Right atrium auricular region (tissue), 2 donors: ENCODE results near the gene COX6B1. TPM values are rescaled to one million over a fixed set of nuclear protein-coding genes. Genes with fewer than 3 reads are reported as not detected.
"Not testable (repeated sequence)": the region's sequence is repeated elsewhere in the genome, so short reads cannot be mapped to it uniquely, and the experiment has no call there.

Experiments
- DNase-seq: peaks from one replicate; pipeline ENCODE4 v3.0.0-alpha.2; 2019; ENCODE audit warnings: low spot score
- H3K27ac ChIP-seq, 2 donors: fragments of 200-600 bp; sonication (generic); 1 replicate in 1 of 2; 2 replicates in 1 of 2; pipeline ENCODE4 v1.5.1; 2016 to 2019
- H3K27me3 ChIP-seq, 2 donors: fragments of 200-600 bp; sonication (generic); one replicate each; pipeline versions ENCODE4 v1.5.1 to v1.6.0; 2017 to 2019
- H3K36me3 ChIP-seq: fragments of 200-600 bp; sonication (generic); one replicate; pipeline ENCODE4 v1.5.1; 2016
- H3K4me1 ChIP-seq, 2 donors: fragments of 200-600 bp; sonication (generic); one replicate each; pipeline versions ENCODE4 v1.5.1 to v1.6.0; 2017 to 2019
- H3K4me3 ChIP-seq, 2 donors: fragments of 200-600 bp; sonication (generic); 1 replicate in 1 of 2; 2 replicates in 1 of 2; pipeline ENCODE4 v1.5.1; 2017 to 2019; ENCODE audit warnings: mild to moderate bottlenecking in 1 of 2, moderate library complexity in 1 of 2
- H3K9me3 ChIP-seq, 2 donors: fragments of 200-600 bp; sonication (generic); one replicate each; pipeline ENCODE4 v1.5.1; 2019
- CTCF ChIP-seq, 2 donors: fragments of 200-600 bp; sonication (generic); IDR thresholded peaks; one replicate each; pipeline ENCODE4 v1.5.1; 2019; ENCODE audit warnings: antibody characterized with exemption in 2 of 2
- total RNA-seq, 2 donors: library from RNA; depleted of rRNA; stranded (reverse); fragments of >200 nt; gene quantifications; one replicate each; pipeline ENCODE4 v1.1.0, GENCODE V29; 2016

Gene COX6B1
- 1,000 to 10,000 TPM; 1,397 to 1,663 TPM for total RNA-seq

GRCh38 chr19:35648017-35648961, at the start of gene COX6B1:
TSS of gene COX6B1 (plus strand) at chr19:35648323. CDS start at chr19:35651244, 2,921 bp downstream.
- Histone ChIP-seq H3K4me1 (peaks cover 0 to 45% of the 10 kb centered on the region in 2 donors), H3K27ac (peak within 1 kb of the TSS; percentile 91 to 96), H3K36me3 (peaks cover 19% of the 10 kb centered on the region), H3K4me3 (peak within 1 kb of the TSS; percentile 85 to 93), H3K27me3 (no peaks in the 10 kb centered on the region), H3K9me3 (no peaks in the 10 kb centered on the region)
- DNase-seq = peak; percentile 97
- no peak for TF ChIP-seq CTCF (IDR thresholded peaks at IDR 0.05)

GRCh38 chr19:35601971-35602370, 46.2 kb upstream of the COX6B1 start:
- H3K4me3 ChIP-seq = no peak overlapping the region
- TF ChIP-seq CTCF (IDR thresholded peaks at IDR 0.05) = no peak
- H3K27ac ChIP-seq = no peak overlapping the region
- DNase-seq = no peak
- H3K4me1 ChIP-seq = no peaks in the 10 kb centered on the region
- H3K9me3 ChIP-seq = peaks cover 0 to under 1% of the 10 kb centered on the region in 2 donors
- no peaks in the 10 kb centered on the region for H3K36me3 ChIP-seq
- no peaks in the 10 kb centered on the region for H3K27me3 ChIP-seq

GRCh38 chr19:35604436-35604835, 43.7 kb upstream of the COX6B1 start:
- H3K36me3 ChIP-seq, DNase-seq, H3K27ac ChIP-seq, H3K4me3 ChIP-seq, H3K27me3 ChIP-seq, H3K4me1 ChIP-seq: not testable (repeated sequence)
- H3K9me3 ChIP-seq = peaks cover 0 to 12% of the 10 kb centered on the region in 2 donors

GRCh38 chr19:35607170-35607569, 41.0 kb upstream of the COX6B1 start:
- not testable (repeated sequence) for DNase-seq, H3K27me3 ChIP-seq, H3K36me3 ChIP-seq, H3K27ac ChIP-seq, H3K4me1 ChIP-seq, H3K4me3 ChIP-seq
- H3K9me3 ChIP-seq = peaks cover 0 to 12% of the 10 kb centered on the region in 2 donors

- Histone ChIP-seq H3K27me3 (no peaks in the 10 kb centered on the region), H3K4me1 (peaks cover 0 to 6% of the 10 kb centered on the region in 2 donors), H3K36me3 (no peaks in the 10 kb centered on the region), H3K4me3 (no peak overlapping the region), H3K9me3 (peaks cover 0 to 12% of the 10 kb centered on the region in 2 donors), H3K27ac (no peak overlapping the region)
- no peak for DNase-seq
- TF ChIP-seq CTCF (IDR thresholded peaks at IDR 0.05) = no peak
Observed at GRCh38 chr19:35607661-35608060, 40.5 kb upstream of the COX6B1 start.

- Histone ChIP-seq H3K27me3 (no peaks in the 10 kb centered on the region), H3K4me1 (peaks cover 0 to 12% of the 10 kb centered on the region in 2 donors), H3K27ac (no peak overlapping the region), H3K9me3 (peaks cover 0 to 12% of the 10 kb centered on the region in 2 donors), H3K4me3 (no peak overlapping the region), H3K36me3 (no peaks in the 10 kb centered on the region)
- no peak for DNase-seq
- TF ChIP-seq CTCF (IDR thresholded peaks at IDR 0.05) = no peak
Observed at GRCh38 chr19:35608251-35608650, 39.9 kb upstream of the COX6B1 start.
